Activated T-helper 2 cell treated with anti-CD3 and anti-CD28 coated beads, Interferon-gamma antibody, Interleukin-2, Interleukin-4, amounts not matched to agents 10 μg/mL and 5 μg/mL and 100 μg/mL, durations not matched to agents 14 hours and 24 hours and 36 hours (primary cell): ENCODE data around the gene FOXP1. TPM values are rescaled to one million over a fixed set of nuclear protein-coding genes. Genes with fewer than 3 reads are reported as not detected.

Experiments
- DNase-seq: peaks from one replicate; pipeline ENCODE4 v3.0.0; 2021; ENCODE audit warnings: low spot score
- H3K27ac Mint-ChIP-seq: one replicate; pipeline ENCODE4 v1.8.0; 2021; ENCODE audit warnings: mixed read lengths
- H3K27me3 Mint-ChIP-seq: one replicate; pipeline ENCODE4 v1.8.0; 2021; ENCODE audit warnings: low read depth, mixed read lengths
- H3K36me3 Mint-ChIP-seq: one replicate; pipeline ENCODE4 v1.8.0; 2021; ENCODE audit warnings: low read depth, mixed read lengths
- H3K4me1 Mint-ChIP-seq: one replicate; pipeline ENCODE4 v1.8.0; 2021; ENCODE audit warnings: low read depth, mixed read lengths
- H3K4me3 Mint-ChIP-seq: one replicate; pipeline ENCODE4 v1.8.0; 2021; ENCODE audit warnings: low read depth, mild to moderate bottlenecking, moderate library complexity, mixed read lengths
- H3K9me3 Mint-ChIP-seq: one replicate; pipeline ENCODE4 v1.8.0; 2021; ENCODE audit warnings: mixed read lengths
- intact Hi-C: fragments of 100-400 bp; cut with micrococcal nuclease; formaldehyde crosslinking; loops from one replicate; pipeline ENCODE4 v1.15.1; 2023
- total RNA-seq: library from RNA; stranded (reverse); gene quantifications from 2 replicates; pipeline ENCODE4 v1.2.3, GENCODE V29; 2022

Gene FOXP1
- total RNA-seq, 1 donor from 2014 or later = 132 TPM

- DNase-seq = no peak
- Mint-ChIP-seq H3K27me3 (peaks cover 4% of the 10 kb centered on the region), H3K9me3 (peaks cover 7% of the 10 kb centered on the region), H3K4me3 (no peak overlapping the region), H3K36me3 (peaks cover 3% of the 10 kb centered on the region), H3K27ac (no peak overlapping the region), H3K4me1 (peaks cover 8% of the 10 kb centered on the region)
- intact Hi-C loops = no loop called here
Measured at GRCh38 chr3:71602256-71602655, 18.7 kb upstream of the FOXP1 start.

DNA sequence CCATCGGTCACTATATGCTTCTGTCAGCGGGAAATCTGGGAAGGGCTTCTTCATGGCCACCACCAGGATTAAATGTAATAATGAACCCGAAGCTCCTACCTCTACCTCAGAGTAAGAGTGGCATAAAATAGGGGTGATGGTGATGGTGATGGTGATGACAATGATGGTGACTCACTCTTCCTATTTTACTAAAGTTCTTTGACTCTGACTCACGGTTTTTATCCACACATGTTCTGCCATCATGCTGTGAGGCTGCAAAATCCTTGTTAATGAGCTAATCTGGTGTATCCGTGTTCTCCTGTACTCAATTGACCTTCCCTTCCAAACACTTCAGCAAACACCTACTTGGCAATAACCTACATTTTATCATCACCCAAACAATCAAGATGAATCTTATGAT, 18.3 kb upstream of the FOXP1 start:
- H3K4me1 Mint-ChIP-seq = peaks cover 8% of the 10 kb centered on the region
- no peak overlapping the region for H3K27ac Mint-ChIP-seq
- H3K36me3 Mint-ChIP-seq = peaks cover 3% of the 10 kb centered on the region
- no peak overlapping the region for H3K4me3 Mint-ChIP-seq
- intact Hi-C loops = no loop called here
- DNase-seq = no peak
- peaks cover 4% of the 10 kb centered on the region for H3K27me3 Mint-ChIP-seq
- H3K9me3 Mint-ChIP-seq = peaks cover 7% of the 10 kb centered on the region

DNA sequence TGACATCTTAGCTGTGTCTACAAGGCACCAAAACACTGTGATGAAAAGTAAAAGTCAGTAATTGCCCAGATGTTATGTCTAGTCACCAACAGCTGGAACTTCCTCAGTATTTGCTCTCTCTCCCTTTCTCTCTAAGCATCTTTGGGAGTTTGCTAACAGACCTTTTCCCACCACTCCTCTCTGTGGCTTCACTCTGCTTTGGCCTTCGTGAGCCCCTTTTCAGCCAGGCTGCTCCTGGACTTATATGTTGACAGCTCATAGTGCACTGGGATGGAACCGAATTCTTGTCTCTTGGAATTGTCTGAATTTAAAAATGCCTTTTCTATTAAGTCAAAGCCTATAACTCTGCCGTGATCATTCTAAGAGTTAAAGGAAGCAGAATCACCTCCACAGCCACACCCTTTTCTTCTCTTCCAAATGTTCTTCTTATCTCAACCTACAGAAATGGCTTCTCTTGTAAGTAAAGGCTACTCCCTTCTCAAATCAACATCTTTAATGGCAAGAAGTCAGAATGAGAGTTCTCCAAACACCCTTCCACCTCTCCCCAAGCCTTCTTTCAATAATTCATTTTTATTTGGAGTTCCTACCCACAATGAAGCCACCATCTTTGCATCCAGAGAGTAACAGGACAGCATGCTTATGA, 17.2 kb upstream of the FOXP1 start:
- Mint-ChIP-seq H3K27ac (no peak overlapping the region), H3K4me1 (peaks cover 8% of the 10 kb centered on the region), H3K4me3 (no peak overlapping the region), H3K27me3 (no peaks in the 10 kb centered on the region), H3K9me3 (peaks cover 5% of the 10 kb centered on the region), H3K36me3 (no peaks in the 10 kb centered on the region)
- intact Hi-C loops = no loop called here
- no peak for DNase-seq

DNA sequence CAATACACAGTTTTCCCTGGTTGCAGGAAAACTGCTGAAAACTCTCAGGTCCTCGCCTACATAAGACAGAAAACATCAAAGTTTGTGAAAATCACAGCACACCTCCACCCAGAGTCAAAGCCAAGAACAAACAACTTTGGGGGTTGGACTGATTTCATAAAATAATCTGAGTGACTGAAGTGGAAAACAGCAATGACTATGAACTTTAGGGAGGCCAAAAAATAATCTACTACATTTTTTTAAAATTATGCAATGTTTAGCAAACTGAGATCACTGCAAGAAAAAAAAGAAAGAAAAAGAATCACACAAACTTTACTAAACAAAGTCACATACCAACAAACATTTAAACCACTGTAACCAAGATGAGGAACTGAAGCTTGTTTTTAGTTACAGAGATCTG, 15.9 kb upstream of the FOXP1 start:
- no peak overlapping the region for H3K27ac Mint-ChIP-seq
- H3K4me1 Mint-ChIP-seq = peaks cover 8% of the 10 kb centered on the region
- no peak for DNase-seq
- intact Hi-C loops = no loop called here
- no peak overlapping the region for H3K4me3 Mint-ChIP-seq
- no peaks in the 10 kb centered on the region for H3K36me3 Mint-ChIP-seq
- H3K27me3 Mint-ChIP-seq = no peaks in the 10 kb centered on the region
- H3K9me3 Mint-ChIP-seq = peaks cover 10% of the 10 kb centered on the region

GRCh38 chr3:71598292-71598691, 14.8 kb upstream of the FOXP1 start:
- no peak overlapping the region for H3K27ac Mint-ChIP-seq

DNA sequence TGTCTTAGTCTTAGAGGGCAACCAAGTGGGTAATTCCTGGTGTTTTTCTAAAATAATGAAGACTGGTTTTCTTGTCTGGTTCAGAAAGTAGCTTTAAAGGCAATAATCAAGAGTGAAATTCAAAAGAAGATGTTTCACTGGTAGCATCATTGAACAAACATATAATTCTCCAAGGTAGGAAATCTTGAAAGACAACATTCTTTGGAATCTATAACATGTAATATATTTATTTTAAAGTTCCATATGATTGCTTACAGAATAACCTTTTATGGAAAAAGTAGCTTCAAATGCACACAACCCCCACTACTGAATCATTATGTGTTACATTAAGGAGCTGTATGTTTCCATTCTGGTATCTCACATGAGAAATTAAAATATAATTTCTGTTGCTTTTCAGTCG, 13.8 kb upstream of the FOXP1 start:
- no peak for DNase-seq
- H3K4me3 Mint-ChIP-seq = no peak overlapping the region
- peaks cover 14% of the 10 kb centered on the region for H3K9me3 Mint-ChIP-seq
- H3K4me1 Mint-ChIP-seq = peaks cover 8% of the 10 kb centered on the region
- no peak overlapping the region for H3K27ac Mint-ChIP-seq
- H3K27me3 Mint-ChIP-seq = no peaks in the 10 kb centered on the region
- H3K36me3 Mint-ChIP-seq = no peaks in the 10 kb centered on the region
- intact Hi-C loops = no loop called here

More at GRCh38 chr3:71598292-71598691, 14.8 kb upstream of the FOXP1 start:
- DNase-seq = no peak
- H3K4me1 Mint-ChIP-seq = peaks cover 8% of the 10 kb centered on the region
- peaks cover 14% of the 10 kb centered on the region for H3K9me3 Mint-ChIP-seq
- H3K36me3 Mint-ChIP-seq = no peaks in the 10 kb centered on the region
- H3K4me3 Mint-ChIP-seq = no peak overlapping the region
- intact Hi-C loops = no loop called here
- no peaks in the 10 kb centered on the region for H3K27me3 Mint-ChIP-seq

DNA sequence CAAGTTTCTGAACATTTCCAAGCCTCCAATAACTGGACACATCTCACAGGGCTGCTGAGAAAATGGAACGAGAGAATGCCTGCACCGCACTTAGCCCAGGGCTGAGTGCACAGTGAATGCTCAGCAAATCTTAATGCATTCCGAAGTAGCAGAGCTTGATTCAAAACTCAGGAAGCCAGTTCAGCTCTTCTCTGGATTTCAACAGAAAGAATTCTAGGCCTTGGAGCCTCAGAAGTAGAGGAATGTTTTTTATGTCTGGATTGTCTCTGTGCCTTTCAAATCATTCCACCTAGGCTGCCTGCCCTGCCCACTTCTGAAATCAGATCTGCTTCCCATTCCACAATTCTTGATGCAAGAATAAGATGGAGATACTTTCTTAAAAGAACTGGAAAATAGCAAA, 9.6 kb upstream of the FOXP1 start:
- DNase-seq = no peak
- intact Hi-C loops = no loop called here
- Mint-ChIP-seq H3K4me3 (no peak overlapping the region), H3K9me3 (peaks cover 14% of the 10 kb centered on the region), H3K36me3 (no peaks in the 10 kb centered on the region), H3K4me1 (peaks cover 3% of the 10 kb centered on the region), H3K27ac (no peak overlapping the region), H3K27me3 (no peaks in the 10 kb centered on the region)

DNA sequence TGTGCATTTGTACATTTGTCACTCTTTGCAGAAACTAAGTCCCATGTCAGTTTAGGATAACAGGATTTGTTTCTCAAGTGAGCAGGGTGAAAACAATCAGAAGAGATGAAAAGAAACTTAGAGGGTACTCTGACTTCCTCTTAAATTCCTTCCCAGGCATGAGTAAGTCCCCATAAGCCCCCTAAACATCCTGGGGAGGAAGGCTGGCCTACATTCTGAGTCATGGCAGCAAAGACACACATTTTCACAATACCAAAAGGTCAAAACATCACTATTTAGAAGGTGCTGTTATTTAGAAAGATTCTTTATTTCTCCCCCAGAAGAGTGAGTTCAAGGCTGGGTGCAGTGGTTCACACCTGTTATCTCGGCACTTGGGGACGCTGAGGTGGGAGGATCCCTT, 7.6 kb upstream of the FOXP1 start:
- H3K27ac Mint-ChIP-seq = no peak overlapping the region
- DNase-seq = no peak
- no peaks in the 10 kb centered on the region for H3K36me3 Mint-ChIP-seq
- peaks cover 15% of the 10 kb centered on the region for H3K4me1 Mint-ChIP-seq
- intact Hi-C loops = no loop called here
- no peak overlapping the region for H3K4me3 Mint-ChIP-seq
- peaks cover 9% of the 10 kb centered on the region for H3K9me3 Mint-ChIP-seq
- H3K27me3 Mint-ChIP-seq = no peaks in the 10 kb centered on the region

GRCh38 chr3:71589132-71589531, 5.6 kb upstream of the FOXP1 start:
- Mint-ChIP-seq H3K27ac (no peak overlapping the region), H3K4me1 (peaks cover 33% of the 10 kb centered on the region), H3K27me3 (no peaks in the 10 kb centered on the region), H3K36me3 (no peaks in the 10 kb centered on the region), H3K9me3 (peaks cover under 1% of the 10 kb centered on the region), H3K4me3 (no peak overlapping the region)
- no peak for DNase-seq
- intact Hi-C loops = loop anchor here (5.0 kb wide), 2 partner anchors 93 to 133 kb away; no protein-coding TSS in a partner anchor

- no peaks in the 10 kb centered on the region for H3K27me3 Mint-ChIP-seq
- H3K27ac Mint-ChIP-seq = no peak overlapping the region
- no peak overlapping the region for H3K4me3 Mint-ChIP-seq
- no peaks in the 10 kb centered on the region for H3K36me3 Mint-ChIP-seq
- H3K4me1 Mint-ChIP-seq = peaks cover 33% of the 10 kb centered on the region
- intact Hi-C loops = loop anchor here (2.0 to 5.0 kb wide), 3 partner anchors 94 to 577 kb away; no protein-coding TSS in a partner anchor
- H3K9me3 Mint-ChIP-seq = no peaks in the 10 kb centered on the region
- no peak for DNase-seq
Measured at GRCh38 chr3:71587958-71588357, 4.4 kb upstream of the FOXP1 start.

DNA sequence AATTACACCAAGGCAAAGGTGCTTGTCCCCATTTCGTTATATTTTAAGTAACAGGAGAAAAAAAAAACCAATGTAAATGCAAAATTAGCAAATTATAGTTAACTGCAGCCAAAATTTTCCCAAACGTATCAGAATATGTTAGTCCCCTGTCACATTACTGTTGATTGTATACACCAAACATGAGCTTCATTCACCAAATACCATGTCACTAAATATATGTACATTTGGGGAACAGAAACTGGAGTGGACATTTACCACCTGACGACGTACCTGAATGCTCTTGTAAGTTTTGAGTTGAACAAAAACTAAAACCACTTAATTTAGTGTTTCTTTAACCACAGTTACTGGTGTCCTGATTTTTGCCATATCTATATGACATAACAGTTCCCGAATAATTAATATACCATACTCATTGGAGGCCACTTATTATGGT, 3.3 kb upstream of the FOXP1 start:
- Mint-ChIP-seq H3K4me3 (no peak overlapping the region), H3K36me3 (peaks cover 4% of the 10 kb centered on the region), H3K4me1 (peaks cover 33% of the 10 kb centered on the region), H3K27me3 (no peaks in the 10 kb centered on the region), H3K9me3 (no peaks in the 10 kb centered on the region), H3K27ac (no peak overlapping the region)
- intact Hi-C loops = loop anchor here (1.0 to 5.0 kb wide), 5 partner anchors 95 to 1037 kb away; no protein-coding TSS in a partner anchor
- DNase-seq = no peak

DNA sequence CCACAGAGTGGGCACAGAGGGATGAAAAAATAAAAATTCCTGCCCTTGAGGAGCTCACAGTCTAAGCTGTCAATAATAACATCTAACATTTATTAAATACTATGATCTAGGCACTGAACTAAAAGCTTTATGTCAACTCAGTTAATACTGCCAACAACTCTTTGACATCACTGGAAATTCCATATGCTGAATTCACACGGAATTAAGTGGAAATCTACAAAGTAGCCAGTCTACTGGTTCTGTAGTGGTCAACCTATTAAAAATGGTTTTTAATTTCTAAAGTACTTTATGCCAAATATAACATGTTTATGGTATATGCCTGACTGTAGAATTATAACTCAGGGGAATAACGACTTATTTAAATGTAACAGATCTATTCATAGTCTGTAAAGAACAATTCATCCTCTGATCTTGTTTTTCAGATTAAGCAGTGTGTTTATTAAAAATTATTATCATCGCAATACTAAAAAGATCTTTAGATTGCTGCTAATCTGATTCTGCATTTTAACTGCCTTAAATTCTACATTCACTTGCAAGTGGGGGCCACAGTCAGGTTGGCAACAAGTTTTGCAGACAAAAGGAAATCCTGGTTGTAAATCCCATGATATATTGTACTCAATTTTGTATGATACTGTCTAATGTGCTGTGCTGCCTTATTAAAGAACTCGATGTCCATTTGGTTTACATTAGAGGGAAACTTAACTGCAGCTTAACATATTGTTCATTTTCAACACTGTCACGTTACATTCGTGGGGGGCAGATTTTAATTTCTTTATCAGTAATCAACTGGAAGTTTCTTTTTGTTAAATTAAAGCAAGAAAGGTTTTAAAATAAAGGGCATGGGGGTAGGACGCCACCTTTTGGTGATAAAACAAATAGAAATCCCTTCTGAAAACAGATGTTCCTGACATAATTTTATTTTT, 2.6 kb upstream of the FOXP1 start:
- no peak for DNase-seq
- H3K36me3 Mint-ChIP-seq = peaks cover 7% of the 10 kb centered on the region
- intact Hi-C loops = loop anchor here (1.0 to 5.0 kb wide), 10 partner anchors 96 to 1036 kb away; no protein-coding TSS in a partner anchor
- peaks cover 33% of the 10 kb centered on the region for H3K4me1 Mint-ChIP-seq
- no peaks in the 10 kb centered on the region for H3K9me3 Mint-ChIP-seq
- no peaks in the 10 kb centered on the region for H3K27me3 Mint-ChIP-seq
- H3K27ac Mint-ChIP-seq = peak overlapping the region; percentile 4
- H3K4me3 Mint-ChIP-seq = no peak overlapping the region

GRCh38 chr3:71585131-71585530, 1.6 kb upstream of the FOXP1 start:
- peak overlapping the region; percentile 88 for H3K27ac Mint-ChIP-seq
- H3K36me3 Mint-ChIP-seq = peaks cover 7% of the 10 kb centered on the region
- no peak for DNase-seq
- peak overlapping the region; percentile 79 for H3K4me3 Mint-ChIP-seq
- intact Hi-C loops = loop anchor here (1.0 to 5.0 kb wide), 7 partner anchors 97 to 454 kb away; no protein-coding TSS in a partner anchor
- peaks cover 41% of the 10 kb centered on the region for H3K4me1 Mint-ChIP-seq
- H3K27me3 Mint-ChIP-seq = no peaks in the 10 kb centered on the region
- no peaks in the 10 kb centered on the region for H3K9me3 Mint-ChIP-seq
